Choroid plexus epithelial cell (primary cell): ENCODE measurements around the gene GPHN.

ENCODE experiments used
- DNase-seq: peaks from one replicate; pipeline ENCODE4 v3.0.0-alpha.2; 2010; ENCODE audit warnings: low read depth
- H3K4me3 ChIP-seq: 2 replicates; pipeline ENCODE4 v1.5.1; 2011; ENCODE audit warnings: low read depth, mild to moderate bottlenecking, control low read depth, low read length, moderate library complexity
- CTCF ChIP-seq: conservative IDR thresholded peaks from 2 replicates; pipeline ENCODE4 v1.5.1; 2011; ENCODE audit warnings: low read depth, mild to moderate bottlenecking, control low read depth, inconsistent platforms, low read length, moderate library complexity

GPHN gene

DNA sequence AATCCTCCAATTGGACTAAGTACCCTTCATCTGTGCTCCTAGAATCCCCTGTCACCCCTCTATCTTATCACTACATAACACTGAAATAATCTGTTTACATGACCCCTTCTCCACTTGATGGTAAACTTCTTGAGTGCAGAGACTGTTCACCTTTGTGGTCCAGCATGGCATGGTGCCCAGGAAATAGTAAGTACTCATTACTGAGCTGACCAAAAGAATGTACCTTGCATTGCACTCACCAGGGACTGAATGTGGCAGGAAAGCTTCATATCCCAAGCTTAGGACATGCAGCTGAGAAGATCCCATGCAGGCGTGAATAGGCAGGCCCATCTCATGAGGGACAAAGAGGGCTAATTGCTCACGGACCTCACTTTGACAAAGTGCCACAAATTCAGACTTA is 679.9 kb downstream of the GPHN start:
- no peak overlapping the region for H3K4me3 ChIP-seq
- peak; percentile 90 for DNase-seq
- no peak for TF ChIP-seq CTCF

GRCh38 chr14:67188326-67188725 is 680.4 kb downstream of the GPHN start:
- no peak overlapping the region for H3K4me3 ChIP-seq
- TF ChIP-seq CTCF: no peak
- DNase-seq: no peak

DNA sequence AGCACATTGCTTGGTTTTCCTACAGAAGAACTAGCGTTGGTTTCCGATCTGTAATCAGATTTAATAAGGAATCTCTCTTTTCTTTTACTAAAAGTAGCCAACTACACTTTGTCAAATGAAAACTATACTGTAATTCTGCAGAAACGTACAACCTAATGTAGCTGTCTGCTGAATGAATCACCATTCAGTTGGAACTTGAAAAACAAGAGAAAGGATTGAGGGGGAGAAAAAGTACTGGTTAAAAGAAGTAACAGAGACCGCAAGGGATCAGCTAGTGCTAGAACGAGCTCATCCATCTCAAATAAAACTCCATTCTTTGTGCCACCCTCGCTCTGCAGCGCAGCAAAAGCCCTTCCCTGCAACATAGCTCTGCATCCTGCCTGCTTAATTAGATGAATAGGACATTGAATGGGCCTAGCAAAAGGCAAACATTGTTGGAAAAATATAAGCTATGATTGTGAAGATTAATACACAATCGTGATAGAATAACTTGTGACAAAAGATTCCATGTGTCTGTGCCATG is 683.9 kb downstream of the GPHN start:
- no peak for TF ChIP-seq CTCF
- H3K4me3 ChIP-seq: no peak overlapping the region
- peak; percentile 16 for DNase-seq

DNA sequence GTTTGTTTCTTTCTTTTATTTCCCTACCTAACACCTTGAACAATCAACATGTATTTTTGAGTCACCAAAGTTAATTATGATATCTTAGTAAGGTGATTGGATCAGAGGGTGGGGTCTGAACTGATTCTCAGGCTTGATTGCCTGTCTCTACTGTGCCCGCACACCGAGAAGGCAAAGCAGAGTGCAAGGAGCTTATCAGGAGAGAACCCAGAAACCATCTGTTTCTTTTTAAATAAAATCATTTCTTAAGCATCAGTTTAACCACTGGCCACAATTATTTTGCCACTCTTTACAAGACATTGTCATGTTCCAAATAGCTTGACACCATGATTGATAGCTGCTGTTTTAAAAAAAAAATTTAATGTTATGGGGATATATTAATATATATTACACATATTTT is 684.4 kb downstream of the GPHN start:
- H3K4me3 ChIP-seq: no peak overlapping the region
- no peak for TF ChIP-seq CTCF
- DNase-seq: no peak

DNA sequence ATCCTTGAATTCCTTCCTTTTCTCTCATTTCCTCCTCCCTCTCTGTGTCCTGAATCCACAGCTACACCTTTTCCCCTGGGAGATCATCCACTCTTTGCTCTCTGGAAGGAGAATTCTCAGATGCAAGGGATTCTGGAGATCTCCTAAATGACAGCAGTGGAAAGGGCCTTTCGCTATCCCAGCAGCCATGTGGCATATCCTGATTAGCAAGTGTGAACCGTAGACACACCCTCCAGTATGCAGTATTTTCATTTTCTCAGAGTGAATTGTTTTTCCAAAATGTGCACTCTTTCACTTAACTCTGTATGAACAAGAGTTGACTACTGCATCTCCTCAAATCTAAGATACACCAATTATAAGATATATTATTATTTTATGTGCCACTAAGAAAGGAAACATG is 687.3 kb downstream of the GPHN start:
- H3K4me3 ChIP-seq: no peak overlapping the region
- TF ChIP-seq CTCF: no peak
- no peak for DNase-seq

DNA sequence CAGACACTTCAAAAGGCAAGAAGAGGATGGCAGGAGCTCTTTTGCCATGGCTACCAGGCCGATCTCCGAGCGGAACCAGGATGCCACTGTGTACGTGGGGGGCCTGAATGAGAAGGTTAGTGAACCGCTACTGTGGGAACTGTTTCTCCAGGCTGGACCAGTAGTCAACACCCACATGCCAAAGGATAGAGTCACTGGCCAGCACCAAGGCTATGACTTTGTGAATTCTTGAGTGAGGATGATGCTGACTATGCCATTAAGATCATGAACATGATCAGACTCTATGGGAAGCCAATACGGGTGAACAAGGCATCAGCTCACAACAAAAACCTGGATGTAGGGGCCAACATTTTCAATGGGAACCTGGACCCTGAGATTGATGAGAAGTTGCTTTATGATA is 691.1 kb downstream of the GPHN start:
- H3K4me3 ChIP-seq: no peak overlapping the region
- TF ChIP-seq CTCF: no peak
- no peak for DNase-seq

- H3K4me3 ChIP-seq: no peak overlapping the region
- DNase-seq: no peak
- TF ChIP-seq CTCF: no peak
Observed at GRCh38 chr14:67207810-67208209, 699.9 kb downstream of the GPHN start.
